ENCODE data around the gene CFAP119.

CFAP119 gene

DNA sequence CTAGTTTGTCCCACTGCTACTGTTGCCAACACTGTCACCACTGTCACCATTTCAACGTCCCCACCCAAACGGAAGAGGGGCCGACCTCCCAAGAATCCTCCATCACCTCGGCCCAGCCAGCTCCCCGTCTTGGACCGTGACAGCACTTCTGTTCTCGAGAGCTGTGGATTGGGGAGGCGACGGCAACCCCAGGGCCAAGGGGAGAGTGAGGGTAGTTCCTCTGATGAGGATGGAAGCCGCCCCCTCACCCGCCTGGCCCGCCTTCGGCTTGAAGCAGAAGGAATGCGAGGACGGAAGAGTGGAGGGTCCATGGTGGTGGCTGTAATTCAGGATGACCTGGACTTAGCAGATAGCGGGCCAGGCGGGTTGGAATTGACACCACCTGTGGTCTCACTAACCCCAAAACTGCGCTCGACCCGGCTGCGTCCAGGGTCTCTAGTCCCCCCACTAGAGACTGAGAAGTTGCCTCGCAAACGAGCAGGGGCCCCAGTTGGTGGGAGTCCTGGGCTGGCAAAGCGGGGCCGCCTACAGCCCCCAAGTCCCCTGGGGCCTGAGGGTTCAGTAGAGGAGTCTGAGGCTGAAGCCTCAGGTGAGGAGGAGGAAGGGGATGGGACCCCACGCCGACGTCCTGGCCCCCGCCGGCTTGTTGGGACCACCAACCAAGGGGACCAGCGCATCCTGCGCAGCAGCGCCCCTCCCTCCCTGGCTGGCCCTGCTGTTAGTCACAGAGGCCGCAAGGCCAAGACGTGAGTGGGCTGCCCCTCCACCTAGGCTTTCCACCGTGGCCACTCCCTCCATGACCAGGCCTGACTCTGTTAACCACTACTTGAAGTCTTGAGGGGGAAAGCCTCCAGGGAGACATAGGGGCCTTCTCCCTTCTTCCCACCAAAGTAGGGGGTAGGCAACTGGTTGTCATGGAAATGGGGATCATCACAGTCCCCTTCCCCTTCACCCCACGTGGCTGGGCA, 22.6 kb downstream of the CFAP119 start:
- Histone ChIP-seq H3K4me3 (ENCODE audit: low read length) (no peak overlapping the region), H3K9me3 (ENCODE audit: control insufficient read depth, low read length) (no peaks in the 10 kb centered on the region), H3K36me3 (ENCODE audit: control insufficient read depth, insufficient read depth, low read length) (peaks cover 30% of the 10 kb centered on the region), H3K27me3 (ENCODE audit: control insufficient read depth, insufficient read depth, low read length) (no peaks in the 10 kb centered on the region), H3K4me1 (ENCODE audit: control insufficient read depth, insufficient read depth, low read length) (peaks cover 33% of the 10 kb centered on the region), H3K9ac (ENCODE audit: low read length) (peak overlapping the region; percentile 45)

- Histone ChIP-seq H3K36me3 (ENCODE audit: control insufficient read depth, insufficient read depth, low read length) (peaks cover 35% of the 10 kb centered on the region), H3K4me3 (ENCODE audit: low read length) (no peak overlapping the region), H3K9me3 (ENCODE audit: control insufficient read depth, low read length) (no peaks in the 10 kb centered on the region), H3K9ac (ENCODE audit: low read length) (no peak overlapping the region), H3K27me3 (ENCODE audit: control insufficient read depth, insufficient read depth, low read length) (no peaks in the 10 kb centered on the region), H3K4me1 (ENCODE audit: control insufficient read depth, insufficient read depth, low read length) (peaks cover 33% of the 10 kb centered on the region)
These were observed 23.8 kb downstream of the CFAP119 start for GRCh38 chr16:30737794-30738648.

- H3K36me3 ChIP-seq (ENCODE audit: control insufficient read depth, insufficient read depth, low read length): peaks cover 36% of the 10 kb centered on the region
These were observed 24.7 kb downstream of the CFAP119 start for GRCh38 chr16:30736995-30737793.

DNA sequence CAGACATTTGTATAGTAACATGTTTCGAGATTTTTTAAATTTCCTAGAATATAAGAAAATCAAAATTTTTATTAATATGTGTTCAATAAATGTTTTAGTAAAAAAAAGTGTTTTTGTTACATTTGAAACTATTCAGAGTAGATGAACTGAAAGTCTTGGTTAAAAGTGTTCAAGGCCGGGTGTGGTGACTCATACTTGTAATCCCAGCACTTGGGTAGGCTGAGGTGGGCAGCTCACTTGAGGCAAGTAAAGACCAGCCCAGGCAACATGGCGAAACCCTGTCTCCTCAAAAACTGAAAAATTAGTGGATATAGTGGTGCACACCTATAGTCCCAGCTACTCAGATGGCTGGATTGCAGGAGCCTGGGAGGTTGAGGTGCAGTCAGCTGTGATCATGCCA, 30.5 kb downstream of the CFAP119 start:
- no peaks in the 10 kb centered on the region for H3K9me3 ChIP-seq (ENCODE audit: control insufficient read depth, low read length)
- peaks cover 28% of the 10 kb centered on the region for H3K36me3 ChIP-seq (ENCODE audit: control insufficient read depth, insufficient read depth, low read length)

More at GRCh38 chr16:30736995-30737793, 24.7 kb downstream of the CFAP119 start:
- no peak overlapping the region for H3K9ac ChIP-seq (ENCODE audit: low read length)
- H3K4me3 ChIP-seq (ENCODE audit: low read length): no peak overlapping the region
- no peaks in the 10 kb centered on the region for H3K27me3 ChIP-seq (ENCODE audit: control insufficient read depth, insufficient read depth, low read length)
- H3K4me1 ChIP-seq (ENCODE audit: control insufficient read depth, insufficient read depth, low read length): peaks cover 30% of the 10 kb centered on the region
- no peaks in the 10 kb centered on the region for H3K9me3 ChIP-seq (ENCODE audit: control insufficient read depth, low read length)

DNA sequence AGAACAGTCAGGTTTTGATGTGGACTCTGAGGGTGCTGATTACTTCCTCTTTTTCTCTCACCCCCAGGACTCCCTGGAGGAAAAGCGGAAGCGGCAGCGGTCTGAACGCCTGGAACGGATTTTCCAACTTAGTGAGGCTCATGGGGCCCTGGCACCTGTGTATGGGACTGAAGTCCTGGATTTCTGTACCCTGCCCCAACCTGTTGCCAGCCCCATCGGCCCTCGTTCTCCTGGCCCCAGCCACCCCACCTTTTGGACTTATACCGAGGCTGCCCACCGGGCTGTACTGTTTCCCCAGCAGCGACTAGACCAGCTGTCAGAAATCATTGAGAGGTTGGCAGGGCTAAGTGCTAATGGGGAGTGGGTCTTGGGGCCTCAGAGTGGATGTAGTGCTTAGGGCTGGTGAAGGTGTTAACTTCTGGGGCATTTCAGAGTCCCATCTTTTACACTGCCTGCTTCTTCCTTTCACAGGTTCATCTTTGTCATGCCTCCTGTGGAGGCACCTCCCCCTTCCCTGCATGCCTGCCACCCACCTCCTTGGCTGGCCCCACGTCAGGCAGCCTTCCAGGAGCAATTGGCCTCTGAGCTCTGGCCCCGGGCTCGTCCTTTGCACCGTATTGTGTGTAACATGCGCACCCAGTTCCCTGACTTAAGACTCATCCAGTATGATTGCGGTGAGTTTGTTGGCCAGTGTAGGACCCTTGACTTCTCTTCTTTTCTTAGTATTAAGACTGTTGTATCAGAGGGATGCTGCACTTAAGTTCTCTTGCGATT, 32.8 kb downstream of the CFAP119 start:
- Histone ChIP-seq H3K9ac (ENCODE audit: low read length) (no peak overlapping the region), H3K4me1 (ENCODE audit: control insufficient read depth, insufficient read depth, low read length) (no peaks in the 10 kb centered on the region), H3K27me3 (ENCODE audit: control insufficient read depth, insufficient read depth, low read length) (no peaks in the 10 kb centered on the region), H3K9me3 (ENCODE audit: control insufficient read depth, low read length) (no peaks in the 10 kb centered on the region), H3K4me3 (ENCODE audit: low read length) (no peak overlapping the region), H3K36me3 (ENCODE audit: control insufficient read depth, insufficient read depth, low read length) (peaks cover 18% of the 10 kb centered on the region)

More for the DNA sequence above, 30.5 kb downstream of the CFAP119 start:
- Histone ChIP-seq H3K9ac (ENCODE audit: low read length) (no peak overlapping the region), H3K4me1 (ENCODE audit: control insufficient read depth, insufficient read depth, low read length) (no peaks in the 10 kb centered on the region), H3K4me3 (ENCODE audit: low read length) (no peak overlapping the region), H3K27me3 (ENCODE audit: control insufficient read depth, insufficient read depth, low read length) (no peaks in the 10 kb centered on the region)

- H3K9ac ChIP-seq (ENCODE audit: low read length): no peak overlapping the region
- H3K36me3 ChIP-seq (ENCODE audit: control insufficient read depth, insufficient read depth, low read length): peaks cover 18% of the 10 kb centered on the region
- no peaks in the 10 kb centered on the region for H3K9me3 ChIP-seq (ENCODE audit: control insufficient read depth, low read length)
- no peaks in the 10 kb centered on the region for H3K4me1 ChIP-seq (ENCODE audit: control insufficient read depth, insufficient read depth, low read length)
- H3K4me3 ChIP-seq (ENCODE audit: low read length): no peak overlapping the region
- no peaks in the 10 kb centered on the region for H3K27me3 ChIP-seq (ENCODE audit: control insufficient read depth, insufficient read depth, low read length)
These were observed 33.5 kb downstream of the CFAP119 start for GRCh38 chr16:30728321-30728720.

DNA sequence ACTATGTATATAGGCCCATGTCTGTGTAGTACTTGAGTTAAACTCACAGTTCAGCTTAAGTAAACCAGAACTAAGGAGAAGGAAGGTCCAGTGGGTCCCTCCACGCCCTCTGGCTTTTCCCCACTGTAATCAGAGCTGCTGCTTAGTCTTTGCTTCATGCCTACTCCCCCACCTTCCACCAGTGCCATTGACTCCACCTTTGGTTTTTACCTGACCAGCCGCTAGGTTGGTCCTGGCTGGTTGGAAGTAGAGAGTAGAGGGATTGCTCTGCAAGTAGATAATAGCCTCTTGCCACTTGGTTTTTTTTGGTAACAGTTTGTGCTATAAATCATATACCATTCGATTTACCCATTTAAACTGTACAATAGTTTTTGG, 36.5 kb downstream of the CFAP119 start:
- H3K27me3 ChIP-seq (ENCODE audit: control insufficient read depth, insufficient read depth, low read length): no peaks in the 10 kb centered on the region
- H3K36me3 ChIP-seq (ENCODE audit: control insufficient read depth, insufficient read depth, low read length): peaks cover 35% of the 10 kb centered on the region
- H3K4me1 ChIP-seq (ENCODE audit: control insufficient read depth, insufficient read depth, low read length): no peaks in the 10 kb centered on the region
- no peak overlapping the region for H3K9ac ChIP-seq (ENCODE audit: low read length)
- no peak overlapping the region for H3K4me3 ChIP-seq (ENCODE audit: low read length)
- H3K9me3 ChIP-seq (ENCODE audit: control insufficient read depth, low read length): no peaks in the 10 kb centered on the region

DNA sequence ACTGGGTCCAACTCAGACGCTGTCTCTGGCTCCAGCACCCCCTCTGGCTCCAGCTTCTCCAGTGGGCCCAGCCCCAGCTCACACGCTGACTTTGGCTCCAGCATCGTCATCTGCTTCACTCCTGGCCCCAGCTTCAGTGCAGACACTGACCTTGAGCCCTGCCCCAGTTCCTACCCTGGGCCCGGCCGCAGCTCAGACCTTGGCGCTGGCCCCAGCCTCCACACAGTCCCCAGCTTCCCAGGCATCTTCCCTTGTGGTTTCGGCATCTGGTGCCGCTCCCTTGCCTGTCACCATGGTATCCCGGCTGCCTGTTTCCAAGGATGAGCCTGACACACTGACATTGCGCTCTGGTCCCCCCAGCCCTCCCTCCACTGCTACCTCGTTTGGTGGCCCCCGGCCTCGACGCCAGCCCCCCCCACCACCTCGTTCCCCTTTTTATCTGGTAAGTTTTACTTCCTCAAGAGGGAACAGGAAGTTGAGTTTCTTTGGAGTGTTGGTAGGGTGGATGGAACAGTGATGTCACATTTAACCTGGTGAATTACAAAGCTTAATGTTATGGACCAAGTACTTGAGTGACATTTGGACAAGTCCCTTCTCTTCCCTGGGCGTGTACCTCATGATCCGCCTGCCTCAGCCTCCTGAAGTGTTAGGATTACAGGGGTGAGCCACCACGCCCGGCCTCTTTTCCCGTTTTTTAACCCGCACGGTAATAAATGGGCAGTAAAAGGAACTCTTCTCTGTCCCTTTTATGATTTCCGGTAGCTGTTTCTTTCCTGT, 37.0 kb downstream of the CFAP119 start:
- Histone ChIP-seq H3K9ac (ENCODE audit: low read length) (no peak overlapping the region), H3K27me3 (ENCODE audit: control insufficient read depth, insufficient read depth, low read length) (no peaks in the 10 kb centered on the region), H3K9me3 (ENCODE audit: control insufficient read depth, low read length) (no peaks in the 10 kb centered on the region), H3K4me1 (ENCODE audit: control insufficient read depth, insufficient read depth, low read length) (no peaks in the 10 kb centered on the region), H3K36me3 (ENCODE audit: control insufficient read depth, insufficient read depth, low read length) (peaks cover 41% of the 10 kb centered on the region), H3K4me3 (ENCODE audit: low read length) (no peak overlapping the region)

DNA sequence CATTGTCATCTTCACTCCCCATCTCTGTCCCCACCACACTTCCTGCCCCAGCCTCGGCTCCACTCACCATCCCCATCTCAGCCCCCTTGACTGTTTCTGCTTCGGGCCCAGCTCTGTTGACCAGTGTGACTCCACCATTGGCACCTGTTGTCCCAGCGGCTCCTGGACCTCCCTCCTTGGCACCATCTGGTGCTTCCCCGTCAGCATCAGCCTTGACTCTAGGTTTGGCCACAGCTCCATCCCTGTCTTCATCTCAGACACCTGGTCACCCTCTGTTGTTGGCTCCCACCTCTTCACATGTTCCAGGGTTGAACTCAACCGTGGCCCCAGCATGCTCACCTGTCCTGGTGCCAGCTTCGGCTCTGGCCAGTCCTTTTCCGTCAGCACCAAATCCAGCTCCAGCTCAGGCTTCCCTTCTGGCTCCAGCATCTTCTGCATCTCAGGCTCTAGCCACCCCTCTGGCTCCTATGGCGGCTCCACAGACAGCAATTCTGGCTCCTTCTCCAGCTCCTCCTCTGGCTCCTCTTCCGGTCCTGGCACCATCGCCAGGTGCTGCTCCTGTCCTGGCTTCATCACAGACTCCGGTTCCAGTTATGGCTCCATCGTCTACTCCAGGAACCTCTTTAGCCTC, 38.0 kb downstream of the CFAP119 start:
- Histone ChIP-seq H3K4me1 (ENCODE audit: control insufficient read depth, insufficient read depth, low read length) (no peaks in the 10 kb centered on the region), H3K4me3 (ENCODE audit: low read length) (no peak overlapping the region), H3K36me3 (ENCODE audit: control insufficient read depth, insufficient read depth, low read length) (peaks cover 36% of the 10 kb centered on the region), H3K27me3 (ENCODE audit: control insufficient read depth, insufficient read depth, low read length) (no peaks in the 10 kb centered on the region), H3K9ac (ENCODE audit: low read length) (no peak overlapping the region), H3K9me3 (ENCODE audit: control insufficient read depth, low read length) (no peaks in the 10 kb centered on the region)

DNA sequence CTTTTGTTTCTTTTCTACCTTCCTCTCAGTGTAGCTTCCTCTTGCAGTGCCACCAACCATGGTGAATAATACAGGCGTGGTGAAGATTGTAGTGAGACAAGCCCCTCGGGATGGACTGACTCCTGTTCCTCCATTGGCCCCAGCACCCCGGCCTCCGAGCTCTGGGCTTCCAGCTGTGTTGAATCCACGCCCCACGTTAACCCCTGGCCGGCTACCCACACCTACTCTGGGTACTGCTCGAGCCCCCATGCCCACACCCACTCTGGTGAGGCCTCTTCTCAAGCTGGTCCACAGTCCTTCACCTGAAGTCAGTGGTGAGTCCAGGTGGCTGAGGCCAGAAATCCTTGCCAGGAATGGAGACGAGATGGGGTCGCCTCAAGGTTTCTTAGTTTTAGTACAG, 38.9 kb downstream of the CFAP119 start:
- H3K4me1 ChIP-seq (ENCODE audit: control insufficient read depth, insufficient read depth, low read length): no peaks in the 10 kb centered on the region
- peaks cover 34% of the 10 kb centered on the region for H3K36me3 ChIP-seq (ENCODE audit: control insufficient read depth, insufficient read depth, low read length)
- no peak overlapping the region for H3K9ac ChIP-seq (ENCODE audit: low read length)
- no peaks in the 10 kb centered on the region for H3K9me3 ChIP-seq (ENCODE audit: control insufficient read depth, low read length)
- H3K27me3 ChIP-seq (ENCODE audit: control insufficient read depth, insufficient read depth, low read length): no peaks in the 10 kb centered on the region
- H3K4me3 ChIP-seq (ENCODE audit: low read length): no peak overlapping the region
